ENCODE results near the gene TRMT11.

TRMT11 gene

GRCh38 chr6:125948455-125948854 lies 37.9 kb upstream of the TRMT11 start (continued):
- TF ChIP-seq PATZ1 (tag by site-specific recombination; IDR thresholded peaks at IDR 0.05): no peak
- no peak for TF ChIP-seq ZNF112 (tag by site-specific recombination; IDR thresholded peaks at IDR 0.05)
- TF ChIP-seq ZNF148 (tag by site-specific recombination; IDR thresholded peaks at IDR 0.05; ENCODE audit: borderline replicate concordance): no peak
- no peak for TF ChIP-seq ZNF274 (IDR thresholded peaks at IDR 0.05; ENCODE audit: low read length)
- TF ChIP-seq ZNF274 (tag by site-specific recombination; IDR thresholded peaks at IDR 0.05; ENCODE audit: borderline replicate concordance): no peak
- TF ChIP-seq ZNF350 (tag by site-specific recombination; IDR thresholded peaks at IDR 0.05): no peak
- no peak for TF ChIP-seq ZNF626 (tag by site-specific recombination; IDR thresholded peaks at IDR 0.05)
- TF ChIP-seq ZNF335 (tag by site-specific recombination; conservative IDR thresholded peaks at IDR 0.05): no peak

- Histone ChIP-seq H3K4me3 (ENCODE audit: low read depth, low read length) (no peak overlapping the region), H3K4me1 (ENCODE audit: control insufficient read depth, insufficient read depth, low read length) (peaks cover 10% of the 10 kb centered on the region), H3K36me3 (ENCODE audit: control insufficient read depth in 2 of 2, insufficient read depth in 1 of 2, low read length in 2 of 2) (no peaks in the 10 kb centered on the region), H3K9me3 (ENCODE audit: control insufficient read depth, insufficient read depth, low read depth, low read length) (no peaks in the 10 kb centered on the region), H3K27ac (ENCODE audit: extremely low read depth, low read depth, low read length) (no peak overlapping the region)
- ChIA-PET CTCF (interaction anchor here (1.8 to 3.7 kb wide), 2 partner anchors 8 to 42 kb away, joined by 5 to 54 read pairs; partner anchors contain the start of gene HINT3), POLR2A (no interaction called here)
- TF ChIP-seq ZNF510 (tag by site-specific recombination; IDR thresholded peaks at IDR 0.05; ENCODE audit: insufficient replicate concordance) (no peak), HOXD13 (CRISPR knock-in tag; IDR thresholded peaks at IDR 0.05; ENCODE audit: borderline replicate concordance) (no peak), PATZ1 (tag by site-specific recombination; IDR thresholded peaks at IDR 0.05) (no peak), ZSCAN5A (tag by site-specific recombination; IDR thresholded peaks at IDR 0.05) (no peak), ZBTB7A (tag by site-specific recombination; IDR thresholded peaks at IDR 0.05; ENCODE audit: low read depth) (no peak), ZBTB1 (tag by site-specific recombination; IDR thresholded peaks at IDR 0.05) (no peak), ZBTB26 (tag by site-specific recombination; optimal IDR thresholded peaks at IDR 0.05) (no peak), HIC1 (tag by site-specific recombination; IDR thresholded peaks at IDR 0.05) (no peak), ZNF112 (tag by site-specific recombination; IDR thresholded peaks at IDR 0.05) (no peak), ZNF121 (tag by site-specific recombination; IDR thresholded peaks at IDR 0.05) (no peak), HOXA7 (CRISPR knock-in tag; IDR thresholded peaks at IDR 0.05; ENCODE audit: borderline replicate concordance) (no peak), ZNF776 (tag by site-specific recombination; IDR thresholded peaks at IDR 0.05; ENCODE audit: borderline replicate concordance) (no peak), ZBTB6 (tag by site-specific recombination; IDR thresholded peaks at IDR 0.05) (no peak), ZSCAN16 (tag by site-specific recombination; IDR thresholded peaks at IDR 0.05) (no peak), REPIN1 (tag by site-specific recombination; IDR thresholded peaks at IDR 0.05; ENCODE audit: low read depth) (no peak), ZNF704 (tag by site-specific recombination; IDR thresholded peaks at IDR 0.05) (no peak)
Measured at GRCh38 chr6:125949069-125949468, 37.3 kb upstream of the TRMT11 start.
